Measurements from ENCODE around the gene CITED4. TPM values are rescaled to one million over a fixed set of nuclear protein-coding genes. Genes with fewer than 3 reads are reported as not detected.

The CITED4 gene
- polyA plus RNA-seq, 1 of the 3 experiments (the other 2 are of a cell fraction) = 10.1 TPM

GRCh38 chr1:40858856-40859416 is 3.2 kb downstream of the CITED4 start (continued):
- no peak for TF ChIP-seq REST (IDR thresholded peaks at IDR 0.05; ENCODE audit: low read depth, low read length)

- Histone ChIP-seq H3K4me3 (ENCODE audit: low read depth in 2 of 2, low read length in 1 of 2) (no peak overlapping the region), H3K4me1 (ENCODE audit: control insufficient read depth in 1 of 2, insufficient read depth in 2 of 2, low read depth in 1 of 2, low read length in 1 of 2) (peaks cover 0 to 8% of the 10 kb centered on the region in 2 experiments; a peak in 1 of 4 replicates), H3K27ac (ENCODE audit: low read depth in 2 of 2, low read length in 1 of 2) (no peak overlapping the region), H3K27me3 (ENCODE audit: insufficient read depth) (no peaks in the 10 kb centered on the region), H3K9me3 (no peaks in the 10 kb centered on the region), H3F3A (replicated peaks; ENCODE audit: insufficient read depth) (peaks cover 3% of the 10 kb centered on the region), H3K9ac (no peak overlapping the region), H4K20me1 (ENCODE audit: insufficient read depth) (no peaks in the 10 kb centered on the region), H3K4me2 (no peak overlapping the region), H3K79me2 (ENCODE audit: insufficient read depth) (no peaks in the 10 kb centered on the region), H3K36me3 (replicated peaks in 1 of 2; ENCODE audit: control insufficient read depth in 1 of 2, insufficient read depth in 2 of 2, low read length in 1 of 2) (no peaks in the 10 kb centered on the region), H3K9me2 (no peaks in the 10 kb centered on the region), H2AFZ (ENCODE audit: low read depth) (no peak overlapping the region)
- ChIA-PET CTCF (interaction anchor here (1.4 to 17.4 kb wide), 3 partner anchors 8 to 94 kb away, joined by 4 to 339 read pairs (median 60); no protein-coding TSS in a partner anchor), POLR2A (no interaction called here)
- TF ChIP-seq TCF12 (IDR thresholded peaks at IDR 0.05) (no peak), CTCF (IDR thresholded peaks at IDR 0.05) (no peak), SMC3 (IDR thresholded peaks at IDR 0.05; ENCODE audit: low read depth, low read length) (no peak), SIN3A (IDR thresholded peaks at IDR 0.05; ENCODE audit: borderline replicate concordance, low read depth, low read length) (no peak), EZH2phosphoT487 (IDR thresholded peaks at IDR 0.05; ENCODE audit: borderline replicate concordance, low read depth) (no peak), NRF1 (IDR thresholded peaks at IDR 0.05; ENCODE audit: low read depth, low read length) (no peak), NFIC (IDR thresholded peaks at IDR 0.05; ENCODE audit: borderline replicate concordance) (no peak), ELF1 (IDR thresholded peaks at IDR 0.05) (no peak), FOSL2 (IDR thresholded peaks at IDR 0.05; ENCODE audit: borderline replicate concordance, low read depth) (no peak), PBX3 (IDR thresholded peaks at IDR 0.05) (no peak)
- DNase-seq = no peak
- 92% methylated on average over 2 of the region's 2 CpGs for WGBS (ENCODE audit: low lambda C conversion rate)
Measured at GRCh38 chr1:40857737-40858136, 4.4 kb downstream of the CITED4 start.
